ENCODE results near the gene SBK3.
A peak's percentile ranks its signal among the peaks of the same experiment; 100 is the strongest.

Gene SBK3

GRCh38 chr19:55530996-55531395 is 14.3 kb downstream of the SBK3 start:
- no peaks in the 10 kb centered on the region for H4K20me1 ChIP-seq
- peaks cover 7 to 22% (median 15%) of the 10 kb centered on the region in 10 experiments; a peak in 14 of 20 replicates for H3K4me1 ChIP-seq
- no peak overlapping the region for H3K27ac ChIP-seq
- H3K27me3 ChIP-seq, result no peaks in the 10 kb centered on the region
- peak overlapping the region in 3 of 11 experiments; percentile 18 to 37 (median 33); a peak in 5 of 22 replicates for H3K4me2 ChIP-seq
- H3K36me3 ChIP-seq, result no peaks in the 10 kb centered on the region
- no peak overlapping the region for H3K9ac ChIP-seq
- H3K9me3 ChIP-seq (replicated peaks in 1 of 11), result 0 out of 22 replicates have a peak, but pooled peaks cover 0 to 4% (median 0%) of the 10 kb centered on the region in 11 experiments
- H3K4me3 ChIP-seq, result no peak overlapping the region
- no peak for TF ChIP-seq Cebpa-rat (IDR thresholded peaks at IDR 0.05)

GRCh38 chr19:55529636-55530234 is 15.6 kb downstream of the SBK3 start:
- Histone ChIP-seq H4K20me1 (no peaks in the 10 kb centered on the region), H3K27ac (no peak overlapping the region), H3K4me2 (peak overlapping the region in 4 of 11 experiments; percentile 7 to 40 (median 22); a peak in 7 of 22 replicates), H3K36me3 (no peaks in the 10 kb centered on the region), H3K9ac (no peak overlapping the region; a peak in 1 of 22 replicates), H3K4me1 (peaks cover 0 to 22% (median 13%) of the 10 kb centered on the region in 10 experiments; a peak in 9 of 20 replicates), H3K4me3 (no peak overlapping the region), H3K27me3 (no peaks in the 10 kb centered on the region), H3K9me3 (replicated peaks in 1 of 11) (0 out of 22 replicates have a peak, but pooled peaks cover 0 to 4% (median 0%) of the 10 kb centered on the region in 11 experiments)
- TF ChIP-seq Cebpa-rat (IDR thresholded peaks at IDR 0.05), result no peak

- H3K4me2 ChIP-seq, result no peak overlapping the region
- H3K27me3 ChIP-seq, result no peaks in the 10 kb centered on the region
- H3K9ac ChIP-seq, result no peak overlapping the region
These were observed 17.1 kb downstream of the SBK3 start for GRCh38 chr19:55528030-55528803.

DNA sequence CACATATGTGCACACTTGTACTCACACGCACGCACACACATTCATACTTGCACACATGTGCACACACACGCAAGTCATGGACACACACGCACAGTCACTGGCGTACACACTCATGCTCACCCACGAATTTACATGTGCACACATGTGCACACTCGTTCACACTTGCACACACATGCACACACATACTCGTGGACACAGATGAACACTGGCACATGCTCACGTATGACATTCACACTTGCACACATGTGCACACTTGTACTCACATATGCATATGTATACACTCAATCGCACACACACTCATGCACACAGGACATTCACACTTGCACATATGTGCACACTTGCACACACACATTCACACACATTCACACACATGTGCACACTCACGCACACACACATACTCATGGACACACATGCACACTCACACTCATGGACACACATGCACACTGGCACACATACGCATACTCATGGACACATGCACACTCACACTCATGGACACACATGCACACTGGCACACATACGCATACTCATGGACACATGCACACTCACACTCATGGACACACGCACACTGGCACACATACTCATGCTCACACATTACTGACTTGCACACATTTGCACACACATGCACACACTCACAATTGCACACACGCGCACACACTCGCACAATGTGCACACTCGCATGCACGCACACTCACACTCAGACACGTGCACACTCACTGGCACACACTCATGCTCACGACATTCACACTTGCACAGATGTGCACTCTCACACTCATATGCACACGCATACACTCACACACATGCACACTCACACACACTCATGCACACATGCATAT is 17.9 kb downstream of the SBK3 start:
- H3K36me3 ChIP-seq, result no peaks in the 10 kb centered on the region
- H3K4me1 ChIP-seq, result peaks cover 0 to 22% (median 13%) of the 10 kb centered on the region in 10 experiments; a peak in 9 of 20 replicates
- no peak for TF ChIP-seq Cebpa-rat (IDR thresholded peaks at IDR 0.05)
- H4K20me1 ChIP-seq, result no peaks in the 10 kb centered on the region
- 0 out of 22 replicates have a peak, but pooled peaks cover 0 to 4% (median 0%) of the 10 kb centered on the region in 11 experiments for H3K9me3 ChIP-seq (replicated peaks in 1 of 11)
- no peaks in the 10 kb centered on the region for H3K27me3 ChIP-seq
- no peak overlapping the region for H3K4me3 ChIP-seq
- H3K9ac ChIP-seq, result no peak overlapping the region
- no peak overlapping the region for H3K4me2 ChIP-seq
- H3K27ac ChIP-seq, result no peak overlapping the region

More at GRCh38 chr19:55528030-55528803, 17.1 kb downstream of the SBK3 start:
- H3K4me1 ChIP-seq, result peaks cover 0 to 22% (median 13%) of the 10 kb centered on the region in 10 experiments; a peak in 9 of 20 replicates
- no peak for TF ChIP-seq Cebpa-rat (IDR thresholded peaks at IDR 0.05)
- H4K20me1 ChIP-seq, result no peaks in the 10 kb centered on the region
- no peak overlapping the region for H3K4me3 ChIP-seq
- no peak overlapping the region for H3K27ac ChIP-seq
- no peaks in the 10 kb centered on the region for H3K36me3 ChIP-seq
- 0 out of 22 replicates have a peak, but pooled peaks cover 0 to 4% (median 0%) of the 10 kb centered on the region in 11 experiments for H3K9me3 ChIP-seq (replicated peaks in 1 of 11)

DNA sequence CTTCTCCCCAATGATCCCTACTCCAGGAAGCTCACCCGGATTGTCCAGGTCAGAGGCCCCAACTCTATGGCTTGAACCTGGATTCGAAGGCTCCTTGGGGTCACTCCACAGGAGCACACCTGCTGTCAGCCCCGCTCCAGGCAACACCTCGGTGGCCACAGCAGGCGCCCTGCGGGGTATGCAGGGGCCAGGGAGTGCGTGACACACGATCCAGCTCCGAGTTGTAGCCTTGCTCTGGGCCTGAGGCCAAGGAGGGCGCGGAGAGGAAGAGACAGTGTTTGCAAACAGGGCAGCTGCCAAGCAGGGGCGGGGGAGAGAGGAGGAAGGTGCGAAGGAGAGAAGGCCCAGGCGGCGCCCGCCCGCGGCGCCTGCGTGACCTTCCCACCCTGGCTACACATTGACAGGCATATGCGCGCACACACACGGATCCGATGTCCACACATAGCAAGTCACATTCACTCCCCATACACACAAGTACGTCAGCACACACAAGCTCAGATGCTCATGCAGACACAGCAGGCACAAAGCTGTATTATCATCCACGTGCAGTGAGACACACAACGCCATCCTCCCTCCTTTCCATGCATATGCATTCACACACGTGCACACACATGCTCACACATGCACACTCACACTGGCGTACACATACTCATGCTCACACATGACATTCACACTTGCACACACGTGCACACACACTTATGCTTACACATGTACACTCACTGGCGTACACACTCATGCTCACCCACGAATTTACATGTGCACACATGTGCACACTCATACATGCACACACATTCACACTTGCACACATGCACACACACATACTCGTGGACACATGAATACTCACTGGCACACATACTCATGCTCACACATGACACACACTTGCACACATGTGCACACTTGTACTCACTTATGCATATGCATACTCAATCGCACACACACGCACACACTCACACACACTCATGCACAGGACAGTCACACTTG is 18.8 kb downstream of the SBK3 start:
- no peak overlapping the region for H3K27ac ChIP-seq
- peaks cover 0 to 22% (median 13%) of the 10 kb centered on the region in 10 experiments; a peak in 9 of 20 replicates for H3K4me1 ChIP-seq
- no peak overlapping the region for H3K4me3 ChIP-seq
- H3K9me3 ChIP-seq (replicated peaks in 1 of 11), result 0 out of 22 replicates have a peak, but pooled peaks cover 0 to 4% (median 0%) of the 10 kb centered on the region in 11 experiments
- no peaks in the 10 kb centered on the region for H3K27me3 ChIP-seq
- H3K36me3 ChIP-seq, result no peaks in the 10 kb centered on the region
- no peak for TF ChIP-seq Cebpa-rat (IDR thresholded peaks at IDR 0.05)
- H3K4me2 ChIP-seq, result no peak overlapping the region; a peak in 1 of 22 replicates
- H4K20me1 ChIP-seq, result no peaks in the 10 kb centered on the region
- H3K9ac ChIP-seq, result no peak overlapping the region

DNA sequence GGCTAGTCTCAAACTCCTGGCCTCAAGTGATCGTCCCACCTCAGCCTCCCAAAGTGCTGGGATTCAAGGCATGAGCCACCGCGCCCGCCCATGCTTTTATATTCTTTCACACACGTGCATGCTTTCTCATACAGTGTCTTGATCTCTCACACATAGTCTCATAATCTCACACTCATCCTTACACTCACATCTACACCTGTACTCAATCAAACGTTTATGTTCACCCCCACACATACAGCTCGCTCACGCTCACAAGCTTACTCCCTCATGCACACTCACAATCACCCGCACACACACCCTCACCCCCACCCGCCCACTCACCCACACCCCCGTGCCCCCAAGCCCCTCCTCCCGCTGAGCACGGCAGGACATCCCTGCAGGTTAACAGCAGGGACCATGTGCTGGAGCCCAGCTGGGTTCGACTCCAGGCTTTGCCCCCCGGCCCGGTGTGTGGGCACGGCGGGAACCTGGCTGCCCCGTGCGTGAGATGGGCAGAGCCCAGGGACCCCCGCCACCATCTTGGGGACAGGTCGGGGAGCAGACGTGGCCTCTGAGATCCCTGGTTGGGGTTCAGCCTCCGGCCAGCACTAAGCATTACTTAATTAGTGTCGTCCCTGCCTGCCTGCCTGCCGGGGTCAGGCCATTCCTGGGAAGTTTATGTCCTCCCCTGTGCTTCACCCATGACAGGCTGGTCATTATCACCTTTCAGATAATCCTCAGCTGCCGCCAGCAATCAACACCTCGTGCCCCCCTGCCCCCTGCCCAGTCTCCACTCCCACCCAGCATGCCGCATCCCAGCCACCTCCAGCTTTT is 19.8 kb downstream of the SBK3 start:
- Histone ChIP-seq H3K27ac (no peak overlapping the region), H3K4me3 (no peak overlapping the region), H3K9ac (no peak overlapping the region), H3K36me3 (no peaks in the 10 kb centered on the region), H4K20me1 (no peaks in the 10 kb centered on the region), H3K4me2 (no peak overlapping the region), H3K4me1 (peaks cover 0 to 14% (median 5%) of the 10 kb centered on the region in 10 experiments; a peak in 9 of 20 replicates), H3K9me3 (replicated peaks in 1 of 11) (0 out of 22 replicates have a peak, but pooled peaks cover 0 to 4% (median 0%) of the 10 kb centered on the region in 11 experiments), H3K27me3 (no peaks in the 10 kb centered on the region)
- TF ChIP-seq Cebpa-rat (IDR thresholded peaks at IDR 0.05), result no peak

- no peak for TF ChIP-seq Cebpa-rat (IDR thresholded peaks at IDR 0.05)
- Histone ChIP-seq H4K20me1 (no peaks in the 10 kb centered on the region), H3K4me2 (no peak overlapping the region), H3K27me3 (no peaks in the 10 kb centered on the region), H3K4me1 (peaks cover 4 to 5% (median 5%) of the 10 kb centered on the region in 10 experiments; a peak in 13 of 20 replicates), H3K36me3 (no peaks in the 10 kb centered on the region), H3K9me3 (replicated peaks in 1 of 11) (no peaks in the 10 kb centered on the region), H3K4me3 (no peak overlapping the region), H3K27ac (no peak overlapping the region), H3K9ac (no peak overlapping the region)
These were observed 24.6 kb downstream of the SBK3 start for GRCh38 chr19:55520691-55521292.

Data from BLaER1 treated with 17β-estradiol and CSF1 and Interleukin-3, amounts not matched to agents 10 nM and 100 nM (cell line).